Psoas muscle (tissue), 8 donors: Measurements from ENCODE around the gene KRTAP9-7. TPM values are rescaled to one million over a fixed set of nuclear protein-coding genes. Genes with fewer than 3 reads are reported as not detected.

Experiments
- ATAC-seq, 4 donors: fragments of 200-7000 bp; cut with Tn5 transposase; one replicate each; pipeline ENCODE4 v1.9.1; 2020; ENCODE audit warnings: moderate library complexity in 3 of 4, mild to moderate bottlenecking in 2 of 4
- DNase-seq, 2 donors: peaks; one replicate each; pipeline ENCODE4 v3.0.0-alpha.2; 2020
- H3K27ac ChIP-seq: fragments of 200-600 bp; one replicate; pipeline ENCODE4 v1.8.0; 2022
- H3K27me3 ChIP-seq, 3 donors: fragments of 200-600 bp in 1 of 3; one replicate each; pipeline versions ENCODE4 v1.6.1 to v1.8.0; 2013 to 2022; ENCODE audit warnings: low read length in 2 of 3, mild to moderate bottlenecking in 2 of 3, moderate library complexity in 1 of 3; ENCODE audit not compliant: insufficient read depth in 3 of 3
- H3K36me3 ChIP-seq, 2 donors: fragments of 200-600 bp in 1 of 2; one replicate each; pipeline versions ENCODE4 v1.6.1 to v1.8.0; 2013 to 2022; ENCODE audit warnings: low read depth in 1 of 2, mild to moderate bottlenecking in 1 of 2, moderate library complexity in 1 of 2; ENCODE audit not compliant: insufficient read depth in 1 of 2
- H3K4me1 ChIP-seq: fragments of 200-600 bp; one replicate; pipeline ENCODE4 v1.8.0; 2022
- H3K4me3 ChIP-seq: fragments of 200-600 bp; one replicate; pipeline ENCODE4 v1.8.0; 2022; ENCODE audit warnings: mild to moderate bottlenecking
- H3K9me3 ChIP-seq: fragments of 200-600 bp; one replicate; pipeline ENCODE4 v1.8.0; 2022
- WGBS, 3 donors: extraction: QIAGEN DNeasy Blood & Tissue Kit; methylation state at CpG; one replicate each; pipeline versions ENCODE4 v1.1.6 to v1.1.7; 2013; 5-methylcytosine and 5-hydroxymethylcytosine counted together
- intact Hi-C, 2 donors: fragments of 100-400 bp; cut with DNase I; formaldehyde crosslinking; loops; one replicate each; pipeline versions ENCODE4 v1.11.0 to v1.14.2; 2022
- polyA plus RNA-seq, 3 donors: library from polyadenylated mRNA; stranded (reverse); fragments of 200-250 nt; gene quantifications; one replicate each; pipeline ENCODE4 v1.2.3, GENCODE V29; 2013
- total RNA-seq, 4 donors: library from RNA; stranded (reverse); fragmentation: NEBNext Ultra II Directional in 2 of 4; extraction: Animal tissue kit (Norgen Biotek cat#: 25700) in 2 of 4; gene quantifications; one replicate each; pipeline versions ENCODE4 v1.2.1 to v1.2.4, GENCODE V29; 2021 to 2023
- TF ChIP-seq, protein P1 (sequence below): fragments of 200-600 bp; IDR thresholded peaks from one replicate; pipeline ENCODE4 v1.8.0; 2022; ENCODE audit warnings: antibody characterized with exemption
- donor health status: healthy with polysubstance abuse.
- donor health status: DM: no; HTN: no; CAD: no; lungs with moderate emphysema.
- donor health status: Bipolar disorder and iron deficiency.
- donor health status: healthy.
- donor health status: DM: yes; HTN: yes; CAD: no.
- donor health status: DM: no; HTN: no; CAD: no.
- donor health status: DM: no; HTN: no; CAD: no.
- donor health status: DM: yes; HTN: yes; CAD: no.

Gene KRTAP9-7
- total and polyA plus RNA-seq, 7 donors, result not detected

DNA sequence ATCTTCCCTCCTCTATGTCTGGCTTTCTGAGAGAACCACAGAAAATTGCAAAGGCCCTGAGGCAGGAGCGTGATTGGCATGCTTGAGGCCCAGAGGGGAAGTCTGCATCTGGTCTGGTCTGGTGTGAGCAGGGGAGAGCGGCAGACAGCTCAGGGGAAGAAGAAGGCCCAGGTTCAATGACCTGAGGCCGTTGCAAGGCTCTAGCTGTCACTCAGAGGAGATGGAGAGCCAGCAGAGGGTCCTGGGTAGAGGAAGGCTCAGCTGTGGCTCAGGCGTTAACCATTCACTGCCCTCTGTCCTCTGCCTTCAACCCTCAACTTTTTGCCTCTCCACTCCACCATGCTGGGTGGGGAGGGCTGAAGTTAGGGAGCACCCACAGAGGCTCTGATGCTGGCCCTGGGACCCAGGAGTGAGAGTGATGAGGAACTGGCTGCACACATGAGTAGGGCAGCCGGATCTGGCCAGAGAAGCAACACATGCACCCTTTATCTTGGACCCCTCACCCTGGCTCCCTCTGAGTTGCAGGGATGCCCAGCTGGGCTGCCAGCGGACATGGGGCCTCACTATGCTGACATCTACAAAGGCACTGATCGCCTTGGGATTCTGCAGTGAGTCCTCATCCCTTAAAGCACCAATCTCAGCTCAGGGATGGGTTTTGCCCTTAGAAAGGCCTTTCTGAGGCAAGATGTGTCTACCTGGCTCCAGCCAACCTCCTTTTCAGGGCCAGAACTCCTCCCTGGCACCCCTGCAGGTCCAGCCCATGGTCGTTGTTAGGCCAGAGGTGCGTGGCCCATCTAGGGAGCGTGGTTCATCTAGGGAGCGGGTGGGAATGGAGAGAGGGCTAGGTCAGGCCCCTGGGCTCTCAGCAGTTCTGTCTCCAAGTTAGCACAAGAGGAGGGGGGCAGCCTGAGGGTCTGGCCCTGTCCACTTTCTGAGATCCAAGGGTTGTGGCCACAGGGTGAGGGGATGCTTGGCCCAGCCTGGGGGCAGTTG, 47.7 kb downstream of the KRTAP9-7 start:
- intact Hi-C loops, result loop anchor here (2.0 to 10.0 kb wide), 3 partner anchors 414 to 518 kb away; no protein-coding TSS in a partner anchor
- Histone ChIP-seq H3K27me3 (no peaks in the 10 kb centered on the region), H3K4me1 (no peaks in the 10 kb centered on the region), H3K36me3 (no peaks in the 10 kb centered on the region), H3K4me3 (no peak overlapping the region), H3K27ac (no peak overlapping the region), H3K9me3 (no peaks in the 10 kb centered on the region)
- WGBS, 3 donors, result 91 to 94% (median 93%) methylated on average over 11 of the region's 11 CpGs
- ATAC-seq (no peak), DNase-seq (no peak)
- TF ChIP-seq, protein P1, sequence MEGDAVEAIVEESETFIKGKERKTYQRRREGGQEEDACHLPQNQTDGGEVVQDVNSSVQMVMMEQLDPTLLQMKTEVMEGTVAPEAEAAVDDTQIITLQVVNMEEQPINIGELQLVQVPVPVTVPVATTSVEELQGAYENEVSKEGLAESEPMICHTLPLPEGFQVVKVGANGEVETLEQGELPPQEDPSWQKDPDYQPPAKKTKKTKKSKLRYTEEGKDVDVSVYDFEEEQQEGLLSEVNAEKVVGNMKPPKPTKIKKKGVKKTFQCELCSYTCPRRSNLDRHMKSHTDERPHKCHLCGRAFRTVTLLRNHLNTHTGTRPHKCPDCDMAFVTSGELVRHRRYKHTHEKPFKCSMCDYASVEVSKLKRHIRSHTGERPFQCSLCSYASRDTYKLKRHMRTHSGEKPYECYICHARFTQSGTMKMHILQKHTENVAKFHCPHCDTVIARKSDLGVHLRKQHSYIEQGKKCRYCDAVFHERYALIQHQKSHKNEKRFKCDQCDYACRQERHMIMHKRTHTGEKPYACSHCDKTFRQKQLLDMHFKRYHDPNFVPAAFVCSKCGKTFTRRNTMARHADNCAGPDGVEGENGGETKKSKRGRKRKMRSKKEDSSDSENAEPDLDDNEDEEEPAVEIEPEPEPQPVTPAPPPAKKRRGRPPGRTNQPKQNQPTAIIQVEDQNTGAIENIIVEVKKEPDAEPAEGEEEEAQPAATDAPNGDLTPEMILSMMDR, result no peak

DNA sequence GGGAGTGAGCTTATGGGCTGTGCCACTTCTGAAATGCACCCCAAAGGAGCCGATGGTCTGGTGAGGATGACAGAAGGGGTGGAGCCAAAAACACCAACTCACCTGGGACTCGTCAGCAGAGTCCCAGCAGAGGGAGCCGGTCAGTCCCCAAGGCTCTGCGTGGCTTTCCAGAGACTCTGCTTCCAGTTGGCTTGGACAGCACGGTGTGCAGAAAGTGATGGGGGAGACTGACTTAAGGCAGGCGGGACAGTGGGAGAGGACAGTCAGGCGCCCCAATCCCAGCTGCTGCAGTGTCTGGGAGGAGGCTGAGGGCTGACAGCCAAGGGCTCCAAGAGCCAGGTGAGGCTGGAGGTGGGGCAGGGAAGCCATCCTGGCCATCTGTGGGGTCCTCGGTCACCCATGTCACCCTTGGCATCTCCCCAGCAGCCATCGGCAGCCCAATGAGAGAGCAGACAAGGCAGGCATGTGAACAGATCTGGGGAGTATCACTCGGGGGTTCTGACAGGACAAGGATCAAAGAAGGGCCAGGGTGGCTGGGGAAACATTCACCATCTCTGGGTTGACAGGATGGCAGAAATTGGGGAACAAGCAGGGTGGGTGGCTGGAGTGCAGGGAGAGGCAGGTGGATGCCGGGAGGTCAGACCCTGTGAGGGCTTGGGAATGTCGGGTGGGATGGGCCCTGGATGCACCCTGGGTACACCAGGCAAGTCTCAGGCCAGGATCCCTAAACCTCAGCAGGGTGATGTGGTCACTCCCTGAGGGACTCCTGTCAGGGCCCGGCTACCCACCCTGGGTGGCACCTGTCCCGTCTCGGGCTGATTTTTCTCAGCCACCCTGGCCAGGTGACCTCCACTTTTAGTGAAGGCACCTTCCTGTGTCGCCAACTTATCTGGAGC, 48.9 kb downstream of the KRTAP9-7 start:
- Histone ChIP-seq H3K4me1 (no peaks in the 10 kb centered on the region), H3K27me3 (no peaks in the 10 kb centered on the region), H3K27ac (no peak overlapping the region), H3K36me3 (no peaks in the 10 kb centered on the region), H3K4me3 (no peak overlapping the region), H3K9me3 (no peaks in the 10 kb centered on the region)
- intact Hi-C loops, result loop anchor here (10.0 kb wide), 2 partner anchors 420 to 520 kb away; no protein-coding TSS in a partner anchor
- ATAC-seq (peak in 1 of 4 donors; percentile 27), DNase-seq (no peak)
- WGBS, 3 donors, result 72 to 75% (median 74%) methylated on average over 14 to 16 of the region's 16 CpGs
- TF ChIP-seq, protein P1, result no peak

DNA sequence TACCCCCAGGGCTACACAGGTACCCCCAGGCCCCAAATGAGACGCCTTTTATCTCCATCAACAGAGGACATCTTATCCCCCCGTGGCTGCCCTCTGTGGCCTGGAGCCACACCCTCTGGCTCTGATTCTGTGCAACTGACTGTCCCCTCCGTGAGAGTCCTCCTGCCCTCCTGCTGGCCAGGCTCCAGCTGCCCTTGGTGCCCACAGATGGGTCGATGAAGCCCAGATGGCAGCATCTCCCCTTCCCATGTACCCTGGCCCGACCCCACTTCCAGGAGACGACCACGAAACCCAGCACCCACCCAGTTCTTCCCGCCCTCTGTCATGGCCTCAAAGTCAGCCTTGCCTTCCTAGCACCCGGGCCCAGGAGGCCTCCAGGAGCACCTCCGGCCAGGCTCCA, 49.6 kb downstream of the KRTAP9-7 start:
- H3K27me3 ChIP-seq, result no peaks in the 10 kb centered on the region

DNA sequence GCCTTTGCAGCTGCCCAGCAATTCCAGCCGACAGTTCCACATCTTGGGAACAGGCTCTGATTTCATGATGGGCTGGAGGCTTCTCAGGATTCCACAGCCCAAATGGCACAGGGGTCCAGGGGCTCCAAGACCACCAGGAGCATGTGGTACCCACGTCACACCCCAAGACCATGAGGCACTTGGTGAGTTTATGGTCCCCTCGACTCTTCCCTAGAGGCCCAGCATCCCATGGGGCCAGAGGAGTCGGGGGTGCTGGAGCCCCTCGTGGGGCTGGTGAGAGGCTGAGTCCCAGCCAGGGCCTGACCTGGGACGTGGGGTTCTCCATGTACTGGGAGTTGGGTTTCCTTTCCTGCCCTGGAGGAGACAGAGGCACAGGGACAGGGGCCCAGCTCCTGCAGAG, 50.1 kb downstream of the KRTAP9-7 start:
- Histone ChIP-seq H3K9me3 (no peaks in the 10 kb centered on the region), H3K27me3 (no peaks in the 10 kb centered on the region), H3K36me3 (no peaks in the 10 kb centered on the region), H3K27ac (no peak overlapping the region), H3K4me3 (no peak overlapping the region), H3K4me1 (no peaks in the 10 kb centered on the region)
- 76 to 89% (median 79%) methylated on average over 5 to 6 of the region's 6 CpGs for WGBS, 3 donors
- DNase-seq, result no peak
- intact Hi-C loops, result loop anchor here (10.0 kb wide), 2 partner anchors 421 to 521 kb away; no protein-coding TSS in a partner anchor
- TF ChIP-seq, protein P1, result no peak
- ATAC-seq, result no peak

More for the DNA sequence above, 49.6 kb downstream of the KRTAP9-7 start:
- ATAC-seq (no peak), DNase-seq (no peak)
- H3K4me1 ChIP-seq, result no peaks in the 10 kb centered on the region
- H3K9me3 ChIP-seq, result no peaks in the 10 kb centered on the region
- 79 to 84% (median 83%) methylated on average over 10 of the region's 10 CpGs for WGBS, 3 donors
- H3K27ac ChIP-seq, result no peak overlapping the region
- H3K4me3 ChIP-seq, result no peak overlapping the region
- intact Hi-C loops, result loop anchor here (10.0 kb wide), 2 partner anchors 420 to 520 kb away; no protein-coding TSS in a partner anchor
- H3K36me3 ChIP-seq, result no peaks in the 10 kb centered on the region
- TF ChIP-seq, protein P1, result no peak

Other genes starting within 250 kb of the KRTAP9-7 start
Only the 30 nearest of the 41 such genes appear.
- gene KRTAP4-7, start 191.5 kb upstream of the KRTAP9-7 start, total RNA-seq, result not detected
- not detected for gene KRTAP4-7, start 191.5 kb upstream of the KRTAP9-7 start, polyA plus RNA-seq
- not detected for gene KRTAP4-8, start 177.6 kb upstream of the KRTAP9-7 start, total RNA-seq
- gene KRTAP4-8, start 177.6 kb upstream of the KRTAP9-7 start, polyA plus RNA-seq, result not detected
- gene KRTAP4-16, start 173.5 kb upstream of the KRTAP9-7 start, total RNA-seq, result not detected
- not detected for gene KRTAP4-16, start 173.5 kb upstream of the KRTAP9-7 start, polyA plus RNA-seq
- gene KRTAP4-9, start 170.3 kb upstream of the KRTAP9-7 start, total RNA-seq, result not detected
- not detected for gene KRTAP4-9, start 170.3 kb upstream of the KRTAP9-7 start, polyA plus RNA-seq
- gene KRTAP4-11, start 157.3 kb upstream of the KRTAP9-7 start, total RNA-seq, result not detected
- not detected for gene KRTAP4-11, start 157.3 kb upstream of the KRTAP9-7 start, polyA plus RNA-seq
- not detected for gene KRTAP4-12, start 151.5 kb upstream of the KRTAP9-7 start, total RNA-seq
- not detected for gene KRTAP4-12, start 151.5 kb upstream of the KRTAP9-7 start, polyA plus RNA-seq
- not detected for gene KRTAP4-6, start 135.2 kb upstream of the KRTAP9-7 start, total RNA-seq
- gene KRTAP4-6, start 135.2 kb upstream of the KRTAP9-7 start, polyA plus RNA-seq, result not detected
- gene KRTAP4-5, start 125.9 kb upstream of the KRTAP9-7 start, total RNA-seq, result not detected
- gene KRTAP4-5, start 125.9 kb upstream of the KRTAP9-7 start, polyA plus RNA-seq, result not detected
- gene KRTAP4-4, start 115.0 kb upstream of the KRTAP9-7 start, total RNA-seq, result not detected
- not detected for gene KRTAP4-4, start 115.0 kb upstream of the KRTAP9-7 start, polyA plus RNA-seq
- not detected for gene KRTAP4-3, start 107.5 kb upstream of the KRTAP9-7 start, total RNA-seq
- not detected for gene KRTAP4-3, start 107.5 kb upstream of the KRTAP9-7 start, polyA plus RNA-seq
- gene KRTAP4-2, start 97.5 kb upstream of the KRTAP9-7 start, total RNA-seq, result not detected
- gene KRTAP4-2, start 97.5 kb upstream of the KRTAP9-7 start, polyA plus RNA-seq, result not detected
- gene KRTAP4-1, start 90.8 kb upstream of the KRTAP9-7 start, total RNA-seq, result not detected
- not detected for gene KRTAP4-1, start 90.8 kb upstream of the KRTAP9-7 start, polyA plus RNA-seq
- not detected for gene KRTAP9-1, start 85.8 kb upstream of the KRTAP9-7 start, total RNA-seq
- gene KRTAP9-1, start 85.8 kb upstream of the KRTAP9-7 start, polyA plus RNA-seq, result not detected
- not detected for gene KRTAP9-2, start 49.0 kb upstream of the KRTAP9-7 start, total RNA-seq
- not detected for gene KRTAP9-2, start 49.0 kb upstream of the KRTAP9-7 start, polyA plus RNA-seq
- gene KRTAP9-3, start 43.2 kb upstream of the KRTAP9-7 start, total RNA-seq, result not detected
- gene KRTAP9-3, start 43.2 kb upstream of the KRTAP9-7 start, polyA plus RNA-seq, result not detected
- gene KRTAP9-8, start 37.7 kb upstream of the KRTAP9-7 start, total RNA-seq, result not detected
- gene KRTAP9-8, start 37.7 kb upstream of the KRTAP9-7 start, polyA plus RNA-seq, result not detected
- gene KRTAP9-4, start 26.0 kb upstream of the KRTAP9-7 start, total RNA-seq, result not detected
- not detected for gene KRTAP9-4, start 26.0 kb upstream of the KRTAP9-7 start, polyA plus RNA-seq
- not detected for gene KRTAP9-9, start 20.3 kb upstream of the KRTAP9-7 start, total RNA-seq
- gene KRTAP9-9, start 20.3 kb upstream of the KRTAP9-7 start, polyA plus RNA-seq, result not detected
- not detected for gene KRTAP9-6, start 10.3 kb upstream of the KRTAP9-7 start, total RNA-seq
- gene KRTAP9-6, start 10.3 kb upstream of the KRTAP9-7 start, polyA plus RNA-seq, result not detected
- not detected for gene KRTAP29-1, start 27.2 kb downstream of the KRTAP9-7 start, total RNA-seq
- not detected for gene KRTAP29-1, start 27.2 kb downstream of the KRTAP9-7 start, polyA plus RNA-seq
- not detected for gene KRTAP16-1, start 33.6 kb downstream of the KRTAP9-7 start, total RNA-seq
- gene KRTAP16-1, start 33.6 kb downstream of the KRTAP9-7 start, polyA plus RNA-seq, result not detected
- gene KRTAP17-1, start 40.0 kb downstream of the KRTAP9-7 start, total RNA-seq, result not detected
- not detected for gene KRTAP17-1, start 40.0 kb downstream of the KRTAP9-7 start, polyA plus RNA-seq
- gene KRT33A, start 75.1 kb downstream of the KRTAP9-7 start, total RNA-seq, result not detected
- not detected for gene KRT33A, start 75.1 kb downstream of the KRTAP9-7 start, polyA plus RNA-seq
- not detected for gene KRT33B, start 94.1 kb downstream of the KRTAP9-7 start, total RNA-seq
- gene KRT33B, start 94.1 kb downstream of the KRTAP9-7 start, polyA plus RNA-seq, result not detected
- not detected for gene KRT34, start 106.6 kb downstream of the KRTAP9-7 start, total RNA-seq
- gene KRT34, start 106.6 kb downstream of the KRTAP9-7 start, polyA plus RNA-seq, result not detected
- 1 to 10 TPM in 2 of 4 donors, under 1 TPM in 2; 0.38 to 4.6 (median 2.7) TPM for gene KRT31, start 121.9 kb downstream of the KRTAP9-7 start, total RNA-seq
- gene KRT31, start 121.9 kb downstream of the KRTAP9-7 start, polyA plus RNA-seq, result 1 to 10 TPM in 1 of 3 donors, under 1 TPM in 2; 0.18 to 2.8 (median 0.23) TPM
- gene KRT37, start 148.9 kb downstream of the KRTAP9-7 start, total RNA-seq, result not detected
- not detected for gene KRT37, start 148.9 kb downstream of the KRTAP9-7 start, polyA plus RNA-seq
- gene KRT38, start 165.3 kb downstream of the KRTAP9-7 start, total RNA-seq, result not detected
- under 1 TPM in 1 of 3 donors, not detected in 2; 0.03 TPM for gene KRT38, start 165.3 kb downstream of the KRTAP9-7 start, polyA plus RNA-seq
- gene KRT32, start 191.7 kb downstream of the KRTAP9-7 start, total RNA-seq, result under 1 TPM in 1 of 4 donors, not detected in 3; 0.15 TPM
- gene KRT32, start 191.7 kb downstream of the KRTAP9-7 start, polyA plus RNA-seq, result under 1 TPM in 2 of 3 donors, not detected in 1; 0.12 to 0.31 TPM
- not detected for gene KRT35, start 205.5 kb downstream of the KRTAP9-7 start, total RNA-seq
- gene KRT35, start 205.5 kb downstream of the KRTAP9-7 start, polyA plus RNA-seq, result not detected